ENCODE results near the gene PTDSS2.

DNA sequence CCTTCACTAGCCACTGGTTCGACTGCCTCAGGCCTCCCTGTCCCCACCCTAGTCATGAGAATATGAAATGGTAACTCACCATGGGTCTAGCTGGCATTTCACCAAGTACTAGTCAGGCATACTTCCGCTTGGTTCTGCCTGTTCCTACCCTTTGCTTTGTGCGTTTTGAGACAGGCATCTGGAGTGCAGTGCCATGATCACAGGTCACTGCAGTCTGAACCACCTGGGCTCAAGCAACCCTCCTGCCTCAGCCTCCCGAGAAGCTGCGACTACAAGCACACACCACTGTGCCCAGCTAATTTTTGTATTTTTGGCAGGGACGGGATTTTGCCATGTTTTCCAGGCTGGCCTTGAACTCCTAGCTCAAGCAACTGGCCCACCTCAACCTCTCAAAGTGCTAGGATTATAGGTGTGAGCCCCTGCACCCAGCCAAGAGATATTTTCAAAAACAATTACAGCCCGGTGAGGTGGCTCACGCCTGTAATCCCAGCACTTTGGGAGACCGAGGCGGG, 71.2 kb downstream of the PTDSS2 start:
- no peak for TF ChIP-seq EZH2 (IDR thresholded peaks at IDR 0.05; ENCODE audit: borderline replicate concordance, low read depth, low read length, poor library complexity, severe bottlenecking)
- TF ChIP-seq, protein P1, sequence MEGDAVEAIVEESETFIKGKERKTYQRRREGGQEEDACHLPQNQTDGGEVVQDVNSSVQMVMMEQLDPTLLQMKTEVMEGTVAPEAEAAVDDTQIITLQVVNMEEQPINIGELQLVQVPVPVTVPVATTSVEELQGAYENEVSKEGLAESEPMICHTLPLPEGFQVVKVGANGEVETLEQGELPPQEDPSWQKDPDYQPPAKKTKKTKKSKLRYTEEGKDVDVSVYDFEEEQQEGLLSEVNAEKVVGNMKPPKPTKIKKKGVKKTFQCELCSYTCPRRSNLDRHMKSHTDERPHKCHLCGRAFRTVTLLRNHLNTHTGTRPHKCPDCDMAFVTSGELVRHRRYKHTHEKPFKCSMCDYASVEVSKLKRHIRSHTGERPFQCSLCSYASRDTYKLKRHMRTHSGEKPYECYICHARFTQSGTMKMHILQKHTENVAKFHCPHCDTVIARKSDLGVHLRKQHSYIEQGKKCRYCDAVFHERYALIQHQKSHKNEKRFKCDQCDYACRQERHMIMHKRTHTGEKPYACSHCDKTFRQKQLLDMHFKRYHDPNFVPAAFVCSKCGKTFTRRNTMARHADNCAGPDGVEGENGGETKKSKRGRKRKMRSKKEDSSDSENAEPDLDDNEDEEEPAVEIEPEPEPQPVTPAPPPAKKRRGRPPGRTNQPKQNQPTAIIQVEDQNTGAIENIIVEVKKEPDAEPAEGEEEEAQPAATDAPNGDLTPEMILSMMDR (conservative IDR thresholded peaks at IDR 0.05; ENCODE audit: low read depth, low read length): no peak

All from A673 (cell line).